Measurements from ENCODE around the gene COL15A1.
"Not testable (repeated sequence)": the region's sequence is repeated elsewhere in the genome, so short reads cannot be mapped to it uniquely, and the experiment has no call there.

COL15A1 gene

GRCh38 chr9:99008203-99008602, 64.5 kb downstream of the COL15A1 start:
- no peak overlapping the region for H3K4me3 ChIP-seq (ENCODE audit: low read length, poor library complexity, severe bottlenecking)
- H3K79me2 ChIP-seq (ENCODE audit: insufficient read depth, low read length): no peaks in the 10 kb centered on the region
- peaks cover 24% of the 10 kb centered on the region; the same call in 1 of the 2 replicates for H3K9me3 ChIP-seq (ENCODE audit: insufficient read depth, low read depth, low read length)
- H4K20me1 ChIP-seq (ENCODE audit: insufficient read depth, low read length, poor library complexity, severe bottlenecking): no peaks in the 10 kb centered on the region
- H3K9me2 ChIP-seq (replicated peaks; ENCODE audit: low read depth, low read length): no peaks in the 10 kb centered on the region
- no peak overlapping the region for H2AFZ ChIP-seq (ENCODE audit: low read length)
- no peaks in the 10 kb centered on the region for H3K27me3 ChIP-seq (ENCODE audit: insufficient read depth, low read length, poor library complexity, severe bottlenecking)
- no peaks in the 10 kb centered on the region for H3F3A ChIP-seq (ENCODE audit: low read depth)
- peaks cover 2% of the 10 kb centered on the region for H3K4me1 ChIP-seq (ENCODE audit: insufficient read depth, low read length, poor library complexity, severe bottlenecking)
- TF ChIP-seq EZH2phosphoT487 (IDR thresholded peaks at IDR 0.05; ENCODE audit: borderline replicate concordance): no peak
- TF ChIP-seq CTCF (conservative IDR thresholded peaks at IDR 0.05; ENCODE audit: low read length): no peak
- no peak overlapping the region for H3K4me2 ChIP-seq (ENCODE audit: low read depth, low read length, poor library complexity, severe bottlenecking)
- H3K36me3 ChIP-seq (ENCODE audit: insufficient read depth, low read length): no peaks in the 10 kb centered on the region; the same call in 1 of the 2 replicates
- no peak overlapping the region for H3K9ac ChIP-seq (ENCODE audit: low read depth, low read length, poor library complexity, severe bottlenecking)

GRCh38 chr9:99010393-99010792, 66.7 kb downstream of the COL15A1 start:
- not testable (repeated sequence) for H4K20me1 ChIP-seq (ENCODE audit: insufficient read depth, low read length, poor library complexity, severe bottlenecking); H3K79me2 ChIP-seq (ENCODE audit: insufficient read depth, low read length); H2AFZ ChIP-seq (ENCODE audit: low read length); H3K9ac ChIP-seq (ENCODE audit: low read depth, low read length, poor library complexity, severe bottlenecking); H3K27me3 ChIP-seq (ENCODE audit: insufficient read depth, low read length, poor library complexity, severe bottlenecking); H3K9me2 ChIP-seq (replicated peaks; ENCODE audit: low read depth, low read length); H3F3A ChIP-seq (ENCODE audit: low read depth); H3K36me3 ChIP-seq (ENCODE audit: insufficient read depth, low read length); H3K4me3 ChIP-seq (ENCODE audit: low read length, poor library complexity, severe bottlenecking); H3K4me2 ChIP-seq (ENCODE audit: low read depth, low read length, poor library complexity, severe bottlenecking)
- H3K4me1 ChIP-seq (ENCODE audit: insufficient read depth, low read length, poor library complexity, severe bottlenecking): peaks cover 12% of the 10 kb centered on the region
- peaks cover 24% of the 10 kb centered on the region; the same call in 1 of the 2 replicates for H3K9me3 ChIP-seq (ENCODE audit: insufficient read depth, low read depth, low read length)

- TF ChIP-seq EZH2phosphoT487 (IDR thresholded peaks at IDR 0.05; ENCODE audit: borderline replicate concordance) (no peak), CTCF (conservative IDR thresholded peaks at IDR 0.05; ENCODE audit: low read length) (no peak)
- Histone ChIP-seq H4K20me1 (ENCODE audit: insufficient read depth, low read length, poor library complexity, severe bottlenecking) (no peaks in the 10 kb centered on the region), H3K27me3 (ENCODE audit: insufficient read depth, low read length, poor library complexity, severe bottlenecking) (no peaks in the 10 kb centered on the region), H3K4me1 (ENCODE audit: insufficient read depth, low read length, poor library complexity, severe bottlenecking) (peaks cover 12% of the 10 kb centered on the region), H2AFZ (ENCODE audit: low read length) (no peak overlapping the region), H3K4me2 (ENCODE audit: low read depth, low read length, poor library complexity, severe bottlenecking) (no peak overlapping the region), H3K79me2 (ENCODE audit: insufficient read depth, low read length) (no peaks in the 10 kb centered on the region), H3F3A (ENCODE audit: low read depth) (no peaks in the 10 kb centered on the region), H3K4me3 (ENCODE audit: low read length, poor library complexity, severe bottlenecking) (no peak overlapping the region), H3K36me3 (ENCODE audit: insufficient read depth, low read length) (no peaks in the 10 kb centered on the region; the same call in 1 of the 2 replicates), H3K9me2 (replicated peaks; ENCODE audit: low read depth, low read length) (no peaks in the 10 kb centered on the region), H3K9me3 (ENCODE audit: insufficient read depth, low read depth, low read length) (peaks cover 24% of the 10 kb centered on the region; the same call in 1 of the 2 replicates), H3K9ac (ENCODE audit: low read depth, low read length, poor library complexity, severe bottlenecking) (no peak overlapping the region)
Observed at GRCh38 chr9:99011161-99011709, 67.5 kb downstream of the COL15A1 start.

- no peaks in the 10 kb centered on the region for H4K20me1 ChIP-seq (ENCODE audit: insufficient read depth, low read length, poor library complexity, severe bottlenecking)
- peak overlapping the region; percentile 83 for H2AFZ ChIP-seq (ENCODE audit: low read length)
- H3K79me2 ChIP-seq (ENCODE audit: insufficient read depth, low read length): no peaks in the 10 kb centered on the region
- H3K4me3 ChIP-seq (ENCODE audit: low read length, poor library complexity, severe bottlenecking): peak overlapping the region; percentile 9
- no peaks in the 10 kb centered on the region; the same call in 1 of the 2 replicates for H3K36me3 ChIP-seq (ENCODE audit: insufficient read depth, low read length)
- H3K9me3 ChIP-seq (ENCODE audit: insufficient read depth, low read depth, low read length): peaks cover 24% of the 10 kb centered on the region; the same call in 1 of the 2 replicates
- H3K4me1 ChIP-seq (ENCODE audit: insufficient read depth, low read length, poor library complexity, severe bottlenecking): peaks cover 18% of the 10 kb centered on the region
- no peaks in the 10 kb centered on the region for H3K27me3 ChIP-seq (ENCODE audit: insufficient read depth, low read length, poor library complexity, severe bottlenecking)
- H3F3A ChIP-seq (ENCODE audit: low read depth): no peaks in the 10 kb centered on the region
- no peaks in the 10 kb centered on the region for H3K9me2 ChIP-seq (replicated peaks; ENCODE audit: low read depth, low read length)
- H3K4me2 ChIP-seq (ENCODE audit: low read depth, low read length, poor library complexity, severe bottlenecking): peak overlapping the region; percentile 39
- no peak overlapping the region for H3K9ac ChIP-seq (ENCODE audit: low read depth, low read length, poor library complexity, severe bottlenecking)
- TF ChIP-seq EZH2phosphoT487 (IDR thresholded peaks at IDR 0.05; ENCODE audit: borderline replicate concordance): no peak
- peak; percentile 49 for TF ChIP-seq CTCF (conservative IDR thresholded peaks at IDR 0.05; ENCODE audit: low read length)
Observed at GRCh38 chr9:99012957-99013512, 69.3 kb downstream of the COL15A1 start.
